CD4-positive, alpha-beta T cell treated with Interleukin-17A for 4 hours (primary cell): ENCODE measurements around the gene KCNA2.

Experiments used
- DNase-seq: peaks from one replicate; pipeline ENCODE4 v3.0.0-alpha.2; 2020; ENCODE audit warnings: mixed read lengths

Gene KCNA2

DNA sequence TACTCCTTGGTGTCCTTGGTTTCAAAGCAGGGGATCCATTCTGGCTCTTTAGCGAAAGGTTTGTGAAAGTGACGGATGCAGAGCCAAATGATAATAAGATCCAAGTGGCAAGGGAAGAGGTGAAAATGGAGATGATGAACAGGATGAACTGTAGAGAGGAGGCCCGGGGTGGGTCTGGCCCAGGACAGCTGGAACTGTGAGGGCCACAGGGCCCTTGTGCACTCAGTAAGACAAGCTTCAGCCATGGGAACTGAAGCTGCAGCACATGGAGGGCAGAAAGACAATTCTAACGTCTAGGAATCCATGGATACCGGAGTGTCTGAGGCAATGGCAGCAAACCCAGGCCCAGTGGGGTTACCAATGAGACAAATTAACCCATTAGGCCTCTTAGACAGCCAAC is 4.8 kb downstream of the KCNA2 start:
- DNase-seq, result no peak

- DNase-seq, result no peak
Observed at GRCh38 chr1:110600716-110601115, 5.4 kb downstream of the KCNA2 start.

DNA sequence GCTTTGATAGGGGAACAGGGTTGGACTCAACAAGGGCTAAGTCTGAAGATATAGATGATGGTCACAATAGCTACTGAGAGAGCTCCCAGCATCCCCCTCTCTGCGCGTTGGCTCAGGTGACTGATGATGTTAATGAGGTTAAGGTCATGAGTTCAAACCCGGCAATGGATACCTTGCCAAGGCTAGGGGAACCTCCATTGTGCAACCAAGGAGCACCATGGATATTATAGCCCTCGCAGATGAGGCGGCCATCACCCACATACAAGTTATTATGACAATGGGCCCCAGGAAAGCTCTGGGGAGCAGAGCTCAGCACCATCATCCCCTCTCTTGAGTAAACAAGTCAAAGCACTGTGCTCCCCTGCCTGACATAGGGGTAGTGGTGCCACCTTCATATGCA is 8.2 kb downstream of the KCNA2 start:
- DNase-seq, result no peak

GRCh38 chr1:110596312-110596711 is 9.8 kb downstream of the KCNA2 start:
- DNase-seq, result no peak

GRCh38 chr1:110595353-110595710 is 10.8 kb downstream of the KCNA2 start:
- no peak for DNase-seq

- DNase-seq, result no peak
Observed at GRCh38 chr1:110594456-110595352, 11.5 kb downstream of the KCNA2 start.

- DNase-seq, result no peak
Observed at GRCh38 chr1:110593902-110594301, 12.3 kb downstream of the KCNA2 start.

DNA sequence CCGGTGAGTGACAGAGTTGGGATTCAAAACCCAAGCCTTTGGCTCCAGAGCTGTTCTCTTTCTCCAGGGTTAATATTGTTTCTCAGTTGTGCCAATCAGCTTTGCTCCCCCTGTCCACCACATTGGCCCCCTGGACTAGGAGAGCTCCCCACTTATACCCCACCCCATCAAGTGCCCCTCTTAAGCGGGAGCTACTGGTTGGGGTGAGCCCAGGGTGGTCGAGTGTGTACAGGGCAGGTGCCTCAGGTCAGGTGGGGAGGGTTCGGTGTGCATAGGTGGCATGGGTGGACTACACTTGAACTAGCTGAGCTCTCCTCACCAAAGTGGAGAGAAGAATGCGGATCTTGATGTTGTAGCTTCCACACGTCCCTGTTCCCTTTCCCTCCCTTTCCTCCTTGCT is 14.2 kb downstream of the KCNA2 start:
- DNase-seq, result no peak

- no peak for DNase-seq
Observed at GRCh38 chr1:110588991-110589390, 17.2 kb downstream of the KCNA2 start.

GRCh38 chr1:110588486-110588885 is 17.7 kb downstream of the KCNA2 start:
- no peak for DNase-seq

DNA sequence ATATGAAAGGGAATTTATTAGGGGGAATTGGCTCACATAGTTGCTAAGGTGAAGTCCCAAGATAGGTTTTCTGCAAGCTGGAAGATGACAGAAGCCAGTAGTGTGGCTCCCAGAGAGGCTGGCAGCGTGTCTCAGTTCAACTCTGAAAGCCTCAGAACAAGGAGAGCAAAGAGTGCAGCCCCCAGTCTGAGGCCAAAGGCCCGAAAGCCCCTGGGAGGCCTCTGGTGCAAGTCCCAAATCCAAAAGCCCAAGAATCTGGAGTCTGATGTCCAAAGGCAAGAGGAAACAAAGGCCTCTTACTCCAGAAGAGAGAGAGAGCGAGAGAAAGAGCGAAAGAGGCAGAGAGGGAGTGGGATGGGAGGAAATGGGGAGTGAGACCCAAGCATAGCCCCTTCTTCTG is 18.3 kb downstream of the KCNA2 start:
- DNase-seq, result no peak

GRCh38 chr1:110585481-110585880 is 20.7 kb downstream of the KCNA2 start:
- no peak for DNase-seq

- no peak for DNase-seq
Observed at GRCh38 chr1:110584045-110584444, 22.1 kb downstream of the KCNA2 start.

GRCh38 chr1:110583505-110583904 is 22.7 kb downstream of the KCNA2 start:
- DNase-seq, result no peak

GRCh38 chr1:110582378-110582777 is 23.8 kb downstream of the KCNA2 start:
- DNase-seq, result no peak

GRCh38 chr1:110581682-110582145 is 24.4 kb downstream of the KCNA2 start:
- no peak for DNase-seq

DNA sequence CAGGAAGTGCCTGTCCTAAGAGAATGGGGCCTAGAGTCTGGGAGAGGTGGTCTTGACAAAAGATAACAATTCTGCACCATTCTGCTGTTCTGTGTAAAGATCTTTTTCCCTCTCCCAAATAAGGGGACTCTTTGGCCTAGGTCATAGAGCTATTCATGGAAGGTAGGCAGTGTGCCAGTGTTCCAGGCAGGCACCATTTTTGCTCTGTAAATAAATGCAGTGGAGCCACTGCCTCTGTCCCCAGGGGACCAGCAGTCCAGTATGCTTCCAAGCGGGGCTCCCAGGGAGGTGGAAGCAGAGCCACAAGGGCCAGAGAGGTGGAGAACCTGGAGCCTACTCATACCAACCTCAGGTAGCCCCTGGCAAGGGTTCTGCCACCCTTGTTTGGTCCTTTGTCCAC is 25.9 kb downstream of the KCNA2 start:
- no peak for DNase-seq

GRCh38 chr1:110579460-110579859 is 26.7 kb downstream of the KCNA2 start:
- DNase-seq, result no peak

GRCh38 chr1:110576441-110576840 is 29.7 kb downstream of the KCNA2 start:
- DNase-seq, result no peak

DNA sequence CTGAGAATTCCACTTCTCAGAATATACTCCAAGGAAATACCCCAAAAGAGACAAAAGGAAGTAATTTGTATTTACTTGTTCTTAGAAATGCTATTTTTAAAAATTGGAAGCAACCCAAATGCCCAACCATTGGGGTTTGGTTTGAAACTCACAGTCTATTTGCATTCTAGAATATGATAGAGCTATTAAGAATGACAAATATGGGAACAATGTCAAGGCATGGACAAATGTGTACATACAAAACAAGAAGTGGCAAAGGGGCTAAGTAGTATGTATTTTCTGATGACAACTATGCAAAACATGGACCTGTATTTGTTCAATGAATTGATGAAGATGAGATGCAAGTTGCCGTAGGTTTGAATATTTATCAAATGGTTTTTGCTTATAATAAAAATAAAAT is 32.8 kb downstream of the KCNA2 start:
- DNase-seq, result no peak

GRCh38 chr1:110572751-110573150 is 33.4 kb downstream of the KCNA2 start:
- DNase-seq, result no peak

GRCh38 chr1:110570901-110571300 is 35.3 kb downstream of the KCNA2 start:
- DNase-seq, result no peak

- DNase-seq, result no peak
Observed at GRCh38 chr1:110570307-110570706, 35.9 kb downstream of the KCNA2 start.

- DNase-seq, result no peak
Observed at GRCh38 chr1:110566836-110567235, 39.3 kb downstream of the KCNA2 start.

DNA sequence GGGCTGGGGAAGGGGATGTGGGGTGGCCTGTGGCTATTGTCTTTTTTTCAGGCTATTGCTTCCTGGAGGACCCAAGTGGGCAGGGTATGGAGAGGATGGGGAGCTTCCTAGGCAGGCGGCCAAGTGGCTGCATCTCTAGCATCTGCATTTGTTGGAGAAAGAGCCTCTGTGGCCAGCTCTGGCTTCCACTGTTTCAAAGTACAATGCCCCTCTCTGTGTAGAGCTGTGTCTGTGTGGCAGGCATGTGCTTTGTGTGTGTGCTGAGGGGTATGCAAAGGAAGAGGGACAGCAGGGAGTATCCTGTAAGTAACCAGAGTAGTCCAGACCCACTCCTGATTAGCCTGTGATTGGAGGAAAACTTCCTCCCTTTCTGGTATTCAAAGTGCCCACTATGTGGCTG is 40.6 kb downstream of the KCNA2 start:
- DNase-seq, result no peak
